HG03442 (cell line): ENCODE measurements around the gene GPC5.
"Not testable (repeated sequence)": the region's sequence is repeated elsewhere in the genome, so short reads cannot be mapped to it uniquely, and the experiment has no call there.

Experiments used
- ATAC-seq: cut with Tn5 transposase; IDR thresholded peaks from one replicate; pipeline ENCODE4 v1.9.1; 2021; ENCODE audit warnings: mild to moderate bottlenecking, moderate library complexity; ENCODE audit not compliant: unreplicated experiment

Gene GPC5

DNA sequence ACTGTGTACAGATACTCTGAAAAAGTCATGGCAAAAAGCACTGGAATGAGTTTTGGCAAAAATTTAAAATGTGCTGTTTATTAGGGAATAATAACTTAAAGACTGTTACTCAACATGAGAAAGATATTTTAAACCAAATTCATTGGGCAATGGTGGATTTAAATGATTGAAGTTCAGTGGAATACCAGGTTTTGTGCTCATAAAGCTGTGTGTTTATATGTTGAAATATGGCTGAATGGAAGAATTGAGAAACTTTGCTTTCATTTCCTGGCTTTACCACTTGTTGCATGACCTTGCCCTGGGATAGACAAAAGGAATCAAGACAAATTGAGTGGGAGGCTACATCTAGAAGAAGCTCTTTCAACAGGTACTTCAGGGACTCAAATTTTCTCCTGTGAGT is 246.4 kb downstream of the GPC5 start:
- no peak for ATAC-seq

DNA sequence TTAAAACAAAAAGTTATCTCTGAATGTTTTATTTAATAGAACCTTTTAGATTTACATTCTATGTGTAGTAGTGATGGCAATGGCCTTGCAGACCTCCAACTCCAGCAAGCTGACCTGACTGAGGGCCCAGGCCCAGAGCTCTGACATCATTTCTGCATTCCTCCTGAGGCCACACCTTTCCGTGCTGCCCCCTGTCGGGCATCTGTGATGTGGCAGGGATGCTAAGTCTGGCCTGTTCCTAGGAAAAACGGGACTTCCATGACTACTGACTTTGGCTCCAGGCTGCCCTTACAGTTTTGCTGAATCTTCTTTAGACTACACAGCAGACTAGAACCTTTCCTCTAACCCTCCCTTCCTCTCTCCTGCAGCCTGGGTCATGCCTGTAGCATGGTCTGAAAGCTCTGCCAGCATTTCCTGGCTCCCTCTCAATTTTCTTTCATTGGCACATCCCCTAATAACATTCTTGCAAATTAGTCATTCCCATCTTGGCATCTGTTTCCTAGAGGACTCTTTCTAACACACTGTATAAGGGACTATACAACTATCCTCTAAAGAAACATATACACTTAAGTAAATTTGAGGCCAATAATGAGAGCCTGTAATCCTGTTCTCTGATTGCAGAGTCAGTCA is 249.1 kb downstream of the GPC5 start:
- ATAC-seq, result no peak

DNA sequence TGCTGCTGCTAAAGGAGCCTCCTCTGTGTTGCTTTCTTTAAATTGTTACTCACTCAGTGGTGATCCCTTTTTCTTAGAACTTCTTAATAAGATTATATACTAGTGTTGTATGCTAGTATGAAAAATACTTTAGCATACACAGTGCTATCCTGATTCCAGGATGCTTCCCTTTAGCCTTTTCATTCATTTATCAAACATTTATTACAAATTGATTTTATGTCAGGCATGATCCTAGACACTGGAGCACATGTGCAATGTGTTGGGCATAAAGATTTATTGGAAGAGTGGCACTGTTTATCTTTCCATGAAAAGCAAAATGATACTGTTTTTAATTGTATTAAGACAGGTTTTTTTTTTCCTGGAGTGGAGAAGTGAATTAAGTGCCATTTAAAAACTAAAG is 249.6 kb downstream of the GPC5 start:
- no peak for ATAC-seq

DNA sequence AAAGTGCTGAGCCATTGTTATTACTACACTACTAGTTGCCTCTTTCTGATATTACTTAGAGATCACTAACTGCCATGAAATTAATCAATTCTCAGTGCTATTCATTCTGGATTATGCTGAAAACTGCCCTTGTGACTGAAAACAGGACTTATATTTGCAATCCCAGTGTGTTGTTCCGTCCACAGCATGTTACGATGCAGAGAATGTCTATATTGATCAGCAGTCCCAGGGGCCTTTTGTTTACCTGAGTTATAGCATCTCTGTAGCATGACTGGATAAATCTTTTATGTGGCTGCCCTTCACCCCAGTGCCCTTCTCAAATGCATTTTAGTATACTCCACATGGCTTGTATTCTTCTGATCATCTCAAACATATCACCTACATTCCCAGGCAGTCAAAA is 251.0 kb downstream of the GPC5 start:
- ATAC-seq, result no peak

DNA sequence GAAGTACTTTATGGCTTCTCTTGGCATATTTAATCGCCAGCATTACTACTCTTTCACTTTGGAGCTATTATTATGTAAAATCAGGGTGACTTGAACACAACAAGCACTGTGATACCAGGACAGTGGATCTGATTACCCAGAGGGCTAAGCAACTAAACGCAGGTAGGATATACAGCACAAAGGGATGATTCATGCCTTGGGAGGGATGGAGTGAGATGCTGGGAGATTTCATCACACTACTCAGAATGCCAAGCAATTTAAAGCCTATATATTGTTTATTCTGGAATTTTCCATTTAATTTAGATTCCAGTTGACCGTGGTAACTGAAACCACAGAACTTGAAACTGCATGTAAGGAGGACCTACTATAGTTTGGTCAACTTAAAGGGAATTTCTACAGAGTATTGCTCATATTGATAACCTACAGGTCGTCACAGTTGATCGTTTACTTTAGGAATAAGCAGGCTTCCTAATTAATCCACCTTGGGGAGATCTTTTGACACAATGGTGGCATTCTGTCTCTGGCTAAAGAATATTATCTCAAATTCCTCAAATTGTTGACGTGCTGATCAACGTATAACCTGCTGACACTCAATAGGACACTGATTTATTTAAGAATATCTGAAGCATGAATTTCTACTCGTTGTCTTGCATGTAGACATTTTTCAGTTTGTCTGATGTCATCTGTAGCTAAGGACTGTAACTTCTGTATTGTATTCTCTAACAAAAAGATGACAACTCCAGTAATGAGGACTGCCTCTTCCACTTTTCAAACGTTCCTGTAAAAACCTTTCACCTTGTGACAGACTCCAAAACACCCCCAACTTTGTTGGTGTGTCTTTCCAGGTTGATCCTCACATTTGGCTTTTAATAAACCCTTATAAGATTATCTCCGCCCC is 254.2 kb downstream of the GPC5 start:
- no peak for ATAC-seq

DNA sequence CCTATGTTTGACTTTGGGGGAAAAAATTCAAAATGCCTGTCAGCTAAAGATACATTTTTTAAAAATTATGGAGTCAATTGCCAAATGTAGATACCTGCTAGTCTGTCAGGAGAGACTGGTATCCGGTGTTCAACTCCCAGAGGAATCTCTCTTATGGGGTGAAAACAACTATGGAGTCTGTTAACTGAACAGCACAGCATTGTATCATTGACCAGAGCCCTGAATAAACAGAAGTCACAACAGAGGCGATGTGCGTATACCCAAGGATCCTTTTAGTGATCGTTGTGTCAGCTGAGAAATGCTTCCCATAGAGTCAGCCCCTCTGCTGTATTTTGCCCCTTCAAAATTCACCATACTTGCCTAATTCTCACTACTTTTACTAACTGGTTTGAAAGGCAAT is 257.3 kb downstream of the GPC5 start:
- no peak for ATAC-seq

DNA sequence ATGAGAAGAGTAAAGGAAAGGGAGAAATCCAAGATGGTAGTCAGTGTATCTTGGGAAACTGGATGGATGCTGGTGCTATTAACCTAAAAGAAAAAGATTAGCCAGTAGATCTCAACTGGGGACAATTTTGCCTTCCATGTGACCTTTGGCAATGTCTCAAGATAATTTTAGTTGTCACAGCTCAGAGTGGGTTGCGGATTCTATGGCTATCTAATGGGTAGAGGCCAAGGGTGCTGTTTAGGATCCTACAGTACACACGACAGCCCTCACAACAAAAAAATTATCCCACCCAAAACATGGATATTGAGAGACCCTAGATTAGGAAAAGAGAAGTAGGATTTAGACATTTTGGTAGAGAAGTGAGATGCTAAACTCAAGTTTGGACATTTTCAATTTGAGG is 258.9 kb downstream of the GPC5 start:
- ATAC-seq, result no peak

DNA sequence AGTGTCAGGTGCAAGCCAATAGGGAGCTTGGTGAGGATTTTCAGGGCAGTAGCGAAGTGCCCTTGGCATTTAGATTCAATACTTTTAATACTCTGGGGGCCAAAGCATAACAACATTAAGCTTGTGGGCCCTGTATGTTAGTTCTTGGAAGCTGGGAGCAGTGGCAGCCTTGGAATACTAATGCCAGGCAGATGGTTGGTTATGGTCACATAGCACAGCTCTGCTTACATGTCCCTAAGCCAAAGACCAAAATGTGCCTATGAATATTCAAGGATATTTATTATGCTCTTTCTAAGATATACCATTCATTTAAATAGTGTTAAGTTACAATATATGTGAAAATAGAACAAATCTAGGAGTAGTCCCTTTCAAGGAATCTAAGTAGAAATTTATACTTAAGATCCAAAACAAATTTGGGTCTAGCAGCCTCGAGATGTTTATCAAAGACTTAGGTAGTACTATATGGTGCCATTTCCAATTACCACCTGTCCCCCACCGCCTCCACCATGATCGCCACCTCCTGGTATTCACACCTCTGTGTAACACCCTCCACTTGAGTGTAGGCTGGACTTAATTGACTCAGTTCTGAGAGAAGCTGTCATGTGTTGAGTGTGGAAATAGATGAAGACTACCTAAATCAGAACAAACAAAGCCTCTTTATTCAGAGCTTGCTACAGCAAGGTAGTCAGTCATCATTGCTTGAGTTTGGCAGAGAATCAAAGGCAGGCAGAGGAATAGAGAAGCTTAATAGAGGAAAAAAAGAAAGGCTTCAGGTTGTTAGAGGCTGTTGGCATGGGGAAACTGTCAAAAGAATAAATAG is 261.0 kb downstream of the GPC5 start:
- no peak for ATAC-seq

DNA sequence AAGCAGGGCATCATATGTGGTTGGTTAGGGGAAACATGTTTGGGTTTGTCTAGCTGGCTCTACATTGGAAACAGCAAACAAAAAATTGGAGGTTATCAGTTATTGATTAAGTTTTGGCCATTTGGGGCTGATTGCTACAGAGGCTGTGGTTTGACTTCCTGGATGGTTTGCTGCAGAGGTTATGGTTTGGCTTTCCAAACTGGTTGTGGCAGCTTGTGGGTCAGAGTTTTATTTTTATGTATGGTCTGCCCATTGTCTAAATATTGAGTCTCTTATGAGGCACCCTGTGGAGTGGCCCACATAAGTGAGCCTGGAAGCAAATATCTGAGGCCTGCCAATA is 261.6 kb downstream of the GPC5 start:
- ATAC-seq, result no peak

DNA sequence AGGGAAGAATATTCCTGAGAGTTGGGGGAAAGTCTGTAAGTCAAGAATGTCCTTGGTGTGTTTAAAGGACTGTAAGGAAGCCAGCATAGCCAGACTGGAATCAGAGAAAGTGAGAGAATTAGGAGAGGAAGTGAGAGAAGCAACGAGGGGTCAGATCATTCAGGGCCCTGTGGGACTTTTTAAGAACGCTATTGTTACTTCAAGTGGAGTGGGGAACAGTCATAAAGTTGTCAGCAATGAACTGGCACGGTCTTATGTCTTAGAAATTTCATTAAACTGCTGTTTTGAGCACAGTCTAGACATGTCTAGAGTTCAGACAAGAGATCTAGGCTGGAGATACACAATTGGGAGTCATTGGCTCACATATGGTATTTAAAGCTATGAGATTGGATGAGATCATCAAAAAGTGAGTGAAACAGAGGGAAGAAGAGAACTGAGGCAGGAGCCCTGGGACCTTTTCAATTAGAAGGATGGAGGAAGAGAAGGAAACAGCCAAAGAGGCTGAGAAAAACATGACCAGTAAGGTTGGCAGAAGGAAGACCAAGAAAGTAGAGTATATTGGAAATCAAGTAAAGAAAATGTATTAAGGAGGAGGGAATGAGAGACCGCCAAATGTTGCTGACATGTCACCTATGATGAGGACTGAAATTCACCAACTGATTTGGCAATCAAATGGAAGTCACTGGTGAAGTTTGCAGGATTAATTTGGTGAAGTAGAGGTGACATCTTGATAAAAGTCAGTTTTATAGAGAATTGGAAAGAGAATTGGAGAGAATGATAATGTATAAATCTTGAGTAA is 263.5 kb downstream of the GPC5 start:
- peak; percentile 52 for ATAC-seq

DNA sequence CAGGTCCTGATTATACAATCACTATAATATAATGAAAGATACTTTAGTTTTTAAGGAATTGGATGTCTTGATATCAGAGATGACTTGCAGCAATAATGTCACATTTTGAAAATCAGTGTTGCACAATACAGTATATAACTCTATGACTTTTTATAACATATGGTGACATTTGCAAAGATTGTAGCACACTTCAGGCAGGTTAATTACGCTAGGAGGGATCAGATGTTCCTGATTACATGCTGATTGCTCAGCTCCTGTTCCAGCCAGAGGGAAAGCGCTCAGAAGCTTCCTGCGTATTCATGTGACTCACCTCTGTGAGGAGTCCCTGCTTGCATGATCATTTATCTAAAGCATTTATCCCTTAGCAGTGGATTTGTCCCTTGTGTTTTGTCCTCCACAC is 265.6 kb downstream of the GPC5 start:
- no peak for ATAC-seq

DNA sequence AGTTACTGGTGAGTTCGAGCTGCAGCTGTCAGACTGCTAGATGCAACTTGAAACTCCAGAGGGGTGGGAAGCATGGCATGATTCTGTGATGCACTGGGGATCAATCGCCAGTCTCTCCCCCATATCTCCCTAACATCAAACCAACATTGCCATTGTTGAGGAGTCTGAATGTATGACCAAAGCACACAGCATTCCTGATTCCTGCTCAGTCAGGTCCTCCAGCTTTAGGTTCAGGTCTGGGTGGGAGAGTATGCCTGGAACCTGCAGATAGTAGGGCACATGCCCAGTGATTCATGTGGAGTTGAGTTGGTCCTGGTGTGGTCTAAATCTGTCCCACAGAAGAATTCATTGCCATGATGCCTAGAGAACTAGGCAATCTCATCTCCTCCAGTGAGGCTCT is 269.1 kb downstream of the GPC5 start:
- no peak for ATAC-seq

DNA sequence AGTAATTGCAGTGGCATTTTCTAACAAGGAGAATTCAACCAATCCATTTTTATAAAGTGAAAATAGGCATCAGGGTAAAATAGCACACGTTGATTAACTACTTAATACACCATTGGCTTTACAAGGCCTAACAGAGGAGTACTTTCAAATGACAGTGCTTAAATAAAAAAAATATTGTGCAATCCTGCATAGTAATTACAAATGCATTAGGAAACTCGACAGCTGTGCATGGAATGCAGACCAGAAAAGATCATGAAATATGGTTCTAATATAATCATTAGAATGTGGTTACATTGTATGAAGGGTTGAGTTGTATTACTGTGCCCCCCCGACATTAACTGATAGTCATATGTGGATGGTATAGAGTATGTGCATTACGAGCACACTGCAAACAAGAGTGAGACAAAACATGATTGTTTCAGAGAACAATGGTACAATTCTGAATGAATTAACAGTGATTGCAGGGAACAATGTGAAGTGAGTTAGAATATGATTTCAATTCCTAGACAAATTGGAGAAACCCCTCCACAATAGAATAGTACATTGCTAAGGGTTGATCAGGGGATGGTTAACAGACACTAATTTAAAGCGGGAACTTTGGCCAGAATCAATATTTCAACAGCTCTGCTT is 270.6 kb downstream of the GPC5 start:
- no peak for ATAC-seq

DNA sequence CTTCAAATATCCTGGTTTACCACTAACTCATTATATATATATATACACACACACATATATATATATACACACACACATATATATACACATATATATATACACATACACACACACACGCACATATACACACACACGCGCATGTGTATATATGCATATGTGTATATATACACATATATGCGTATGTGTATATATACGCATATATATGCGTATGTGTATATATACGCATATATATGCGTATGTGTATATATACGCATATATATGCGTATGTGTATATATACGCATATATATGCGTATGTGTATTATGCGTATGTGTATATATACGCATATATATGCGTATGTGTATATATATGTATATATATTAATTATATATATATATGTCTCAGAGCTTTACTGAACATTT is 275.9 kb downstream of the GPC5 start:
- ATAC-seq, result not testable (repeated sequence)

DNA sequence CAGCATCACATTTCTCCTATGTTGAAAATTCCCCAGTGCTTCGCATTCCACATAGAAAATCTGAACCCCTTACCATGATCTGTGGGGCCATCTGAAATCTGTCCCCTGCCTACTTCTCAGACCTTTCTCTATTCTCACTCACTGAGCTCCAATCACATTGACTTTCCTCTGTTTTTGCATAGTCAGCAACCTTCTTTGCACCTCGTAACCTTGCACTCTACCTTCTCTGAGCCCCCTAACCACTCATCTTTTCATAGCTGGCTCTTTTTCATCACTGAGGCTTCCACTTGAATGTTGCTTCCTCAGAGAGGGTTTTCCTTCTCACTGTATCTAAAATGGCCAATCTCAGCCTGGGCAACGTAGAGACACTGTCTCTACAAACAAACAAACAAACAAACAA is 286.3 kb downstream of the GPC5 start:
- no peak for ATAC-seq

DNA sequence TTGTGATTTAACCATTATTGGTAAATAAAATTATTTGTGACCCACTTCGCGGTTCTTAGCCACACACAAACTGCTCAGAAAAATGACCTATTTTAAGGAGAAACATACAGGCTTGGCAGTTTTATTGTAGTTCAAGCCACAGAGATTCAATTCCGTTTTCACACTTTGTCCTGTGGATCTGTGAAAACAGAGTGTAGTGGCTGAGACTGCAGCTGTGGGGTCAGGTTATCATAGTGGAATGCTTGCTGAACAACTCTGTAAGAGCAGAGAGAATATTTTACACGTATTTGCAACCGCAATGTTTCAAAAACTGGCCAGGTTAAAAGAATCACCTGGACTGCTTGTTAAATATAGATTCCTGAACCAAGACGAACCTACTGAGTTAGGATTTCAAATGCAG is 292.5 kb downstream of the GPC5 start:
- ATAC-seq, result no peak

DNA sequence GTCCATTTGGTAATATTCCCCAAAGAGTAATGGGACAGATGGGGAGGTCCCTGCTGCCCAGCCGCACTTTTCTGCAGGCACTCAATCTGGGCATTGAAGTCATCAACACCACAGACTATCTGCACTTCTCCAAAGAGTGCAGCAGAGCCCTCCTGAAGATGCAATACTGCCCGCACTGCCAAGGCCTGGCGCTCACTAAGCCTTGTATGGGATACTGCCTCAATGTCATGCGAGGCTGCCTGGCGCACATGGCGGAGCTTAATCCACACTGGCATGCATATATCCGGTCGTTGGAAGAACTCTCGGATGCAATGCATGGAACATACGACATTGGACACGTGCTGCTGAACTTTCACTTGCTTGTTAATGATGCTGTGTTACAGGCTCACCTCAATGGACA is 295.0 kb downstream of the GPC5 start:
- ATAC-seq, result no peak

DNA sequence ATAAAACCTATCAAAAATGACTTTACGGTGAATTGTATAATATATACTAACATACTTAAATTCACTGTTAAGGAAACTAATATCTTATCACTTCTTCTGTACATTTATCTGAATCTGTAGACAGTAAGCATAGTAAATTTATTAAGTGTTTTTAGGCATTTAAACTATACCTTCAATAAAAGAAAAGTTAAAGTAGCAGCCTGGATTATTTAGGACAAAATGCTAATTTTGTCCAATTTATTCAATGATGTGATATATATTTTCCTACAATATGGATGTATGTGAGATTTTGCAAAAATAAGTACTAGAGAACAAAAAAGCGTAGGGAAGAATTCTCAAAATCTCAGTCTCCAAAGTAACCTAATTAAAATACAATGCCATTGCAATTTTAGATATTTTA is 299.9 kb downstream of the GPC5 start:
- ATAC-seq, result no peak

DNA sequence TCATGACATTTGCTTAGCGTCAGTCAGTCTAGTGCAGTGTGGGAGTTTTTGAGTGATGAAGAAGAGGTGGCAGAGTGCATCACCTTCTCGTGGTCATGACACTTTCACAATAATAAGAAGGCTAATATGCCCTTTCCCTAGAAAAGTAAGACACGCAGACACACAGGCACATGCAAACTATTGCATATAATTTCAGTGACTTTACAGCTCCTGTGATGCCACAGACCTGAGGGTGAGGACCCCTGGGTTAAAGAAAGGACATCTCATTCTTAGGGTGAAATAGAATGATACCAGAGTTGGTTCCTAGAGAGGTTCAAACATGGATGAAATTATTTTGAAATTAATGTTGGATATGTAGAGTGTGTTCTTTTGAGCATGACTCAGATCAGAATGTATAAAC is 300.3 kb downstream of the GPC5 start:
- ATAC-seq, result no peak

DNA sequence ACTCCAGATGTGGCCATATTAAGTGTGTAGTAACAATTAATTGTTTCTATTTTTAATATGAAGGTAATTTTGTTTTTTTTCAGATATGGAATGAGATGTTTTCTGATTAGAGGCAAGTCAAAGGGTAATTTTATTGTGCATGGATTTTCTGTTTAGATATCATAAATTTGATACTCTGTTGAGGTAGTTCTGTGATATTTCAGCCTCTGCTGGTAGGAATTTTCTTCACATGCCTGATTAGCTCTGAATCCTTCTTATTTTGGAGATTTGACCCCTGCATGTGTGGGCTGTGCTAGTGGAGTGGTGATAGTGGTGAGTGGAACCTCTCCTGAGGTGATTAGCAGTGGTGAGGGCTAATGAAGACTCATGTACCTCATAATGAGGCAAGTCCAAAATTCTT is 301.4 kb downstream of the GPC5 start:
- ATAC-seq, result no peak

DNA sequence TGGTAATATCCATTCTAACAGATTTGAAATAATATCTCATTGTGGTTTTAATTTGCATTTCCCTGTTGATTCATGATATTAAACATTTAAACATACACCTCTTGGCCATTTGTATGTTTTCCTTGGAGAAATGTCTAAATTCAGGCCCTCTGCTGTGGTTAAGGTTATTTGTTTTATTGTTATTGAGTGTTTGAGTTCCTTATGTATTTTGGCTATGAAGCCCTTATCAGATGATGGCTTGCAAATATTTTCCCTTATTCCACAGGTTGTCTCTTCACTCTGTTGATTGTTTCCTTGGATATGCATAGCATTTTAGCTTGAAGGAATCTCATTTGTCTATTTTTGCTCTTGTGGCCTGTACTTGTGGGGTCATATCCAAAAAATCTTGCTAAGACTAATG is 303.6 kb downstream of the GPC5 start:
- ATAC-seq, result no peak
